ENCODE measurements around the gene ADRA1B. TPM values are rescaled to one million over a fixed set of nuclear protein-coding genes. Genes with fewer than 3 reads are reported as not detected.
"Not testable (repeated sequence)": the region's sequence is repeated elsewhere in the genome, so short reads cannot be mapped to it uniquely, and the experiment has no call there.

Gene ADRA1B
- total RNA-seq, 1 donor from 2014 or later, result 0.74 TPM

GRCh38 chr5:159965031-159965837, 49.0 kb downstream of the ADRA1B start:
- intact Hi-C loops (cut with DNase I), result no loop called here
- Histone ChIP-seq H3K9me3 (no peaks in the 10 kb centered on the region), H3K27ac (no peak overlapping the region), H3K4me1 (no peaks in the 10 kb centered on the region), H3K27me3 (no peaks in the 10 kb centered on the region), H3K4me3 (no peak overlapping the region), H3K36me3 (no peaks in the 10 kb centered on the region)
- DNase-seq (ENCODE audit: extremely low spot score in 2 of 2), result peak in 1 of 2 donors; percentile 70
- no peak for TF ChIP-seq POLR2A (IDR thresholded peaks at IDR 0.05)
- TF ChIP-seq CTCF (IDR thresholded peaks at IDR 0.05), result peak in 1 of 3 experiments; percentile 29
- no peak for TF ChIP-seq POLR2AphosphoS5 (IDR thresholded peaks at IDR 0.05; ENCODE audit: insufficient read depth in 1 of 2, low read depth in 1 of 2)

GRCh38 chr5:159965838-159966128, 49.5 kb downstream of the ADRA1B start:
- H3K36me3 ChIP-seq; H3K9me3 ChIP-seq; H3K27me3 ChIP-seq; intact Hi-C loops (cut with DNase I); H3K4me3 ChIP-seq; H3K27ac ChIP-seq; H3K4me1 ChIP-seq: not testable (repeated sequence)
- peak in 1 of 2 donors; percentile 52 for DNase-seq (ENCODE audit: extremely low spot score in 2 of 2)

DNA sequence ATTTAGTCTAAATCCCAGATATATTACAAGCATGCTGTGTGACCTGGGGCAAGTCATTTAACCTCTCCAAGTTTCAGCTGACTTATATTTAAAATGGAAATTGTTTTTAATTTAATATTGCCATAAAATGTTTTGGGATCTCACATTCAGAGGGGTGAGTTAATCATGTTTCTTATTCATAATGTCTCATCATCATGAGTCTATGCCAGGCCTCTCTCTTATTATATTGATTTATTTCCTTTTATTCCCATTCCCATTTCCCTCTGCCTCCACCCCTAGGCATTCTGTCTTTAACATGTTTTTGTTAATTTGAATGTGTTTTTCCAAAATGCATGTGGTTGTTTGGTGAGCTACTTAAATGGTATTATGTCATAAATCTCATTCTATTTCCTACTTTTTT, 53.7 kb downstream of the ADRA1B start:
- TF ChIP-seq CTCF (IDR thresholded peaks at IDR 0.05) (no peak), POLR2AphosphoS5 (IDR thresholded peaks at IDR 0.05; ENCODE audit: insufficient read depth in 1 of 2, low read depth in 1 of 2) (no peak)
- intact Hi-C loops (cut with DNase I), result no loop called here
- H3K36me3 ChIP-seq, result no peaks in the 10 kb centered on the region
- no peak overlapping the region for H3K27ac ChIP-seq
- no peaks in the 10 kb centered on the region for H3K9me3 ChIP-seq
- peaks cover 7% of the 10 kb centered on the region for H3K4me1 ChIP-seq
- H3K27me3 ChIP-seq, result peaks cover 12% of the 10 kb centered on the region
- H3K4me3 ChIP-seq, result no peak overlapping the region
- DNase-seq (ENCODE audit: extremely low spot score in 2 of 2), result no peak

GRCh38 chr5:159971038-159971437, 54.8 kb downstream of the ADRA1B start:
- intact Hi-C loops (cut with DNase I), result no loop called here
- Histone ChIP-seq H3K27me3 (peaks cover 12% of the 10 kb centered on the region), H3K27ac (no peak overlapping the region), H3K9me3 (no peaks in the 10 kb centered on the region), H3K4me3 (no peak overlapping the region), H3K4me1 (peaks cover 7% of the 10 kb centered on the region), H3K36me3 (no peaks in the 10 kb centered on the region)
- no peak for DNase-seq (ENCODE audit: extremely low spot score in 2 of 2)
- TF ChIP-seq POLR2A (IDR thresholded peaks at IDR 0.05), result no peak
- no peak for TF ChIP-seq POLR2AphosphoS5 (IDR thresholded peaks at IDR 0.05; ENCODE audit: insufficient read depth in 1 of 2, low read depth in 1 of 2)
- TF ChIP-seq CTCF (IDR thresholded peaks at IDR 0.05), result no peak

DNA sequence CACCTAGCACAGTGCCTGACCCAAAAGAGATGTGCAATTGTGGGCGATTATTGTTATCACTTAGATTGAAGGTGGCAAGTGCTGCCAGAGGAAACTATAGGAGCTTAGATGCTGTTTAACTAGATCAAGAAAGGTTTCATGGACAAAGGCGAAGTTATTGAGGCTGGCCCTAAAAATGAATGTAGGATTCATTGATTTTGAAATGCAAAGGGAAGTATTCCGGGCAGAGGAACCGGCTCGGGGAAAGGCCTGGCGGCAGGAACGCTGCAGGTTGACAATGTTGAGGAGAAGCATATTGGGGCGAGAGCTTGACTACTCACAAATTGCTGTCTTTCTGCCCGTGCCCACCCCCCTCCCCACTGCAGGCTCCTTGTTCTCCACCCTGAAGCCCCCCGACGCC, 55.2 kb downstream of the ADRA1B start:
- H3K27ac ChIP-seq, result no peak overlapping the region
- no peaks in the 10 kb centered on the region for H3K9me3 ChIP-seq
- peaks cover 12% of the 10 kb centered on the region for H3K27me3 ChIP-seq
- H3K4me3 ChIP-seq, result peak overlapping the region in 1 of 2 donors; percentile 37
- intact Hi-C loops (cut with DNase I), result no loop called here
- no peak for TF ChIP-seq POLR2AphosphoS5 (IDR thresholded peaks at IDR 0.05; ENCODE audit: insufficient read depth in 1 of 2, low read depth in 1 of 2)
- no peak for TF ChIP-seq CTCF (IDR thresholded peaks at IDR 0.05)
- TF ChIP-seq POLR2A (IDR thresholded peaks at IDR 0.05), result no peak
- H3K4me1 ChIP-seq, result peaks cover 7% of the 10 kb centered on the region
- H3K36me3 ChIP-seq, result no peaks in the 10 kb centered on the region
- DNase-seq (ENCODE audit: extremely low spot score in 2 of 2), result no peak

Data from vagina (tissue), 2 donors.